GM12878 (cell line): ENCODE data around the gene BIRC5. TPM values are rescaled to one million over a fixed set of nuclear protein-coding genes. Genes with fewer than 3 reads are reported as not detected.

ENCODE experiments used
- ATAC-seq: fragments of 200-7000 bp; cut with Tn5 transposase; 3 replicates; pipeline ENCODE4 v1.9.1; 2020; ENCODE audit warnings: mild to moderate bottlenecking, moderate library complexity
- BruUV-seq: library from RNA; stranded (reverse); fragments of 400-500 nt; replicated peaks from 2 replicates; lab custom pipeline; 2021; lab: Mats Ljungman, UMichigan
- CTCF ChIA-PET: fragments of 300-600 bp; sonication (Branson Sonifier 250); formaldehyde crosslinking; extraction: SDS; loops from one replicate; lab custom pipeline; 2021; ENCODE audit warnings: inconsistent platforms; lab: Yijun Ruan, JAX
- POLR2A ChIA-PET: fragments of 350-600 bp; formaldehyde crosslinking; extraction: SDS; loops from one replicate; lab custom pipeline; 2021; ENCODE audit warnings: inconsistent platforms; lab: Charles Lee
- RAD21 ChIA-PET: fragments of 300-600 bp; sonication (Branson Sonifier 250); formaldehyde crosslinking; loops from one replicate; lab custom pipeline; 2023; ENCODE audit warnings: antibody characterized with exemption; ENCODE audit not compliant: unreplicated experiment; lab: Charles Lee
- SMC1A ChIA-PET: fragments of 300-600 bp; sonication (Branson Sonifier 250); formaldehyde crosslinking; loops from one replicate; lab custom pipeline; 2023; ENCODE audit not compliant: unreplicated experiment, uncharacterized antibody; lab: Charles Lee
- DNase-seq: peaks from one replicate; pipeline ENCODE4 v3.0.0-alpha.2; 2011; ENCODE audit warnings: low read depth, low spot score
- FAIRE-seq: peaks from 3 replicates; lab custom pipeline; 2011; peaks lifted over from hg19 to GRCh38; lab: Jason Lieb, UNC
- H2AFZ ChIP-seq: 2 replicates; pipeline ENCODE4 v1.6.0; 2011; ENCODE audit warnings: low read depth, low read length, control low read depth; ENCODE audit not compliant: control insufficient read depth
- H3K27ac ChIP-seq: 2 replicates; pipeline ENCODE4 v1.5.1; 2011; ENCODE audit warnings: control low read depth; ENCODE audit not compliant: control insufficient read depth, insufficient read depth
- H3K27me3 ChIP-seq, 2 experiments: replicated peaks in 1 of 2; 2 replicates each; pipeline versions ENCODE4 v1.6.0 to v1.6.1; 2011; ENCODE audit warnings: low read length in 1 of 2; ENCODE audit not compliant: control insufficient read depth in 2 of 2, insufficient read depth in 2 of 2
- H3K36me3 ChIP-seq, 2 experiments: 2 replicates each; pipeline ENCODE4 v1.5.1; 2011; ENCODE audit warnings: low read length in 1 of 2; ENCODE audit not compliant: control insufficient read depth in 2 of 2, insufficient read depth in 2 of 2
- H3K4me1 ChIP-seq: 2 replicates; pipeline ENCODE4 v1.6.1; 2011; ENCODE audit warnings: mild to moderate bottlenecking, low read length, moderate library complexity, mixed read lengths; ENCODE audit not compliant: control insufficient read depth, insufficient read depth
- H3K4me2 ChIP-seq: 2 replicates; pipeline ENCODE4 v1.6.0; 2011; ENCODE audit warnings: control low read depth; ENCODE audit not compliant: control insufficient read depth, insufficient read depth
- H3K4me3 ChIP-seq: fragments of 200-600 bp; sonication (generic); 2 replicates; pipeline ENCODE4 v1.5.1; 2016
- H3K79me2 ChIP-seq: 2 replicates; pipeline ENCODE4 v1.6.0; 2011; ENCODE audit warnings: low read length; ENCODE audit not compliant: control insufficient read depth, insufficient read depth
- H3K9ac ChIP-seq: 2 replicates; pipeline ENCODE4 v1.8.0; 2011; ENCODE audit warnings: low read length, control low read depth, mixed read lengths; ENCODE audit not compliant: control insufficient read depth, insufficient read depth
- H3K9me3 ChIP-seq: replicated peaks from 3 replicates; pipeline ENCODE4 v1.5.1; 2011; ENCODE audit warnings: mild to moderate bottlenecking, low read length; ENCODE audit not compliant: control insufficient read depth, insufficient read depth
- H4K20me1 ChIP-seq: 2 replicates; pipeline ENCODE4 v1.6.0; 2011; ENCODE audit not compliant: control insufficient read depth, insufficient read depth
- CREB1 ChIP-seq: IDR thresholded peaks from 2 replicates; pipeline ENCODE4 v1.6.1; 2012; ENCODE audit warnings: low read depth, mild to moderate bottlenecking, inconsistent platforms
- ETV6 ChIP-seq, 2 experiments: fragments of 450-650 bp in 1 of 2; IDR thresholded peaks in 1 of 2; conservative IDR thresholded peaks in 1 of 2; 2 replicates each; pipeline ENCODE4 v1.6.1; 2014; ENCODE audit warnings: antibody characterized with exemption in 1 of 2, borderline replicate concordance in 1 of 2, low read depth in 1 of 2, mild to moderate bottlenecking in 1 of 2, moderate library complexity in 1 of 2
- MEF2A ChIP-seq: IDR thresholded peaks from 2 replicates; pipeline ENCODE4 v1.6.1; 2011; ENCODE audit warnings: low read depth, mild to moderate bottlenecking, low read length, moderate library complexity; ENCODE audit not compliant: insufficient read depth
- MTA3 ChIP-seq: IDR thresholded peaks from 2 replicates; pipeline ENCODE4 v1.6.1; 2012; ENCODE audit warnings: low read length, inconsistent platforms, borderline replicate concordance
- PAX8 ChIP-seq: fragments of 450-650 bp; IDR thresholded peaks from 2 replicates; pipeline ENCODE4 v1.6.1; 2017; ENCODE audit warnings: mild to moderate bottlenecking, moderate library complexity
- RAD51 ChIP-seq: fragments of 450-650 bp; IDR thresholded peaks from 2 replicates; pipeline ENCODE4 v1.6.1; 2016; ENCODE audit warnings: moderate library complexity, mild to moderate bottlenecking, inconsistent platforms
- RCOR1 ChIP-seq: conservative IDR thresholded peaks from 2 replicates; pipeline ENCODE4 v1.6.1; 2012; ENCODE audit warnings: low read depth, low read length, improper control_type of control experiment
- RFX5 ChIP-seq: IDR thresholded peaks from 2 replicates; pipeline ENCODE4 v1.6.1; 2011; ENCODE audit warnings: low read depth, low read length, improper control_type of control experiment
- RUNX3 ChIP-seq: IDR thresholded peaks from 2 replicates; pipeline ENCODE4 v1.6.1; 2012; ENCODE audit warnings: low read length, inconsistent platforms
- TCF7 ChIP-seq: IDR thresholded peaks from 2 replicates; pipeline ENCODE4 v1.6.1; 2014; ENCODE audit warnings: antibody characterized with exemption, borderline replicate concordance
- WRNIP1 ChIP-seq: IDR thresholded peaks from 2 replicates; pipeline ENCODE4 v1.6.1; 2011; ENCODE audit warnings: low read depth, low read length, improper control_type of control experiment, borderline replicate concordance
- YBX1 ChIP-seq: fragments of 450-650 bp; IDR thresholded peaks from 2 replicates; pipeline ENCODE4 v1.6.1; 2016; ENCODE audit warnings: antibody characterized with exemption
- WGBS: methylation state at CpG from one replicate; pipeline ENCODE4 v1.1.6; 2016; ENCODE audit warnings: low lambda C conversion rate; ENCODE audit not compliant: insufficient replicate concordance, insufficient coverage; ENCODE audit errors: missing lambda C conversion rate; 5-methylcytosine and 5-hydroxymethylcytosine counted together
- in situ Hi-C: fragments of 300-500 bp; cut with MboI; formaldehyde crosslinking; loops from 9 replicates; pipeline ENCODE4 v1.14.3; 2018; ENCODE audit warnings: mixed read lengths
- intact Hi-C: fragments of 100-400 bp; cut with micrococcal nuclease; formaldehyde crosslinking; loops from one replicate; pipeline ENCODE4 v1.14.2; 2022; ENCODE audit not compliant: unreplicated experiment
- polyA plus RNA-seq, 11 experiments: library from polyadenylated mRNA; depleted of rRNA in 4 of 11; unstranded in 6 of 11; stranded (reverse) in 5 of 11; fragments of >200 nt; fragmentation: Nextera tagmentation in 4 of 11; fragmentation: Illumina TruSeq in 1 of 11; extraction: Ambion mirVana in 4 of 11; extraction: Trizol in 1 of 11; gene quantifications; 1 replicate in 1 of 11; 2 replicates in 10 of 11; pipeline versions ENCODE4 v1.2.1 to v1.2.3, GENCODE V29; 2011 to 2016; ENCODE audit warnings: inconsistent platforms in 2 of 11, missing spikeins in 2 of 11, low read depth in 1 of 11
- total RNA-seq, 4 experiments: library from RNA; depleted of rRNA in 3 of 4; stranded (reverse); fragments of >200 nt in 3 of 4; fragmentation: Illumina TruSeq in 1 of 4; extraction: Trizol in 1 of 4; gene quantifications; 2 replicates each; pipeline versions ENCODE4 v1.2.1 to v1.2.3, GENCODE V29; 2013 to 2021
- TF ChIP-seq, protein P1 (sequence below): IDR thresholded peaks from 2 replicates; pipeline ENCODE4 v1.6.1; 2011; ENCODE audit warnings: low read depth, mild to moderate bottlenecking, low read length, moderate library complexity, borderline replicate concordance; ENCODE audit errors: extremely low read depth
- TF ChIP-seq, protein P2 (sequence below), 3 experiments: IDR thresholded peaks in 2 of 3; conservative IDR thresholded peaks in 1 of 3; 2 replicates each; pipeline ENCODE4 v1.5.1; 2011; ENCODE audit warnings: low read depth in 3 of 3, low read length in 3 of 3, mild to moderate bottlenecking in 3 of 3, control low read depth in 2 of 3, moderate library complexity in 2 of 3, inconsistent platforms in 1 of 3, mixed read lengths in 1 of 3; ENCODE audit not compliant: control insufficient read depth in 2 of 3, insufficient read depth in 1 of 3; ENCODE audit errors: extremely low read depth in 1 of 3
- TF ChIP-seq, protein P3 (sequence below): IDR thresholded peaks from 2 replicates; pipeline ENCODE4 v1.6.1; 2012; ENCODE audit warnings: low read depth, low read length, improper control_type of control experiment
- TF ChIP-seq, protein P4 (sequence below): fragments of 450-650 bp; formaldehyde crosslinking; IDR thresholded peaks from 2 replicates; pipeline ENCODE4 v1.5.0; 2022; ENCODE audit warnings: mild to moderate bottlenecking, missing genetic modification characterization

Gene BIRC5
- total and polyA plus RNA-seq, 10 of the 15 experiments (the other 5 are each of a cell fraction or from before 2014, with no cell fraction given), result 41.0 to 175 (median 90.8) TPM

DNA sequence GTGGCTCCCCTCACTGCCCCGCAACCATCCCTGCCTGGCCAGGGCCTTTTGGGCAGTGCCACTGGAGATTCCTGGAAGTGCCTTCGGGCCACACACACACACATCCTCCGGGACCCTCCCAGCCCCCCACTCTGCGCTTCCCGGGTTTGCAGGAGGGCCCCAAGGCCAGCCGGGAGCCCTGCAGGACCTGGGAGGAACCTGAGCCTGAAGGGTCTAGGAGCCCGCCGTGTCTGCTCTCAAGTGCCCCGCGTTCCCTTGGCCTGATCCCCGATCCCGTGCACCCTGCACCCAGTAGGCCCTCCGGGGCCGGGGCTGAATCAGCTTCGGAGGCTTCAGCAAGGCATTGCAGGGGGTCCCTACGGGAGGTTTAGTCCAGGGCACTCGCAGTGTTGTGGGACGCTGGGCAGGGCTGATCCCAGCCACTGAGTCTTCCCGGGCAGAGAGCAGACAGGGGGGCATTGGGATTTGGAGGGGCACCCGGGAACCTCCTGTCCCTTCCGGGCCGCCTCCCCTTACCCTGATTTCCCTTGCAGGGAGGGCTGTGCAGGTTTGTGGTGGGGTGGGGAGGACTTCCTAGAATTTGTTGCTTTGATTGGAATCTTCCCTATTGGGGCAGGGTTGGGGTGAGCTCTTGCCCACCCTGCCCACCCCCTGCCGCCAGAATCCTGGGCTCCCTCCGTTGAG, 54.3 kb downstream of the BIRC5 start:
- WGBS, result 60% methylated on average over 24 of the region's 24 CpGs
- RAD21 ChIA-PET, result interaction anchor here (0.6 kb wide), 1 partner anchor 46 kb away, joined by 3 read pairs; no protein-coding TSS in a partner anchor
- H4K20me1 ChIP-seq, result no peaks in the 10 kb centered on the region
- DNase-seq (no peak), ATAC-seq (no peak), FAIRE-seq (no peak)
- SMC1A ChIA-PET, result interaction anchor here (0.7 kb wide), 1 partner anchor 154 kb away, joined by 3 read pairs; no protein-coding TSS in a partner anchor
- no TSS peak for BruUV-seq
- no peak overlapping the region for H3K4me3 ChIP-seq
- CTCF ChIA-PET, result interaction anchor here (1.5 kb wide), 1 partner anchor 184 kb away, joined by 3 read pairs; no protein-coding TSS in a partner anchor
- no peak overlapping the region for H3K27ac ChIP-seq
- no peak overlapping the region for H3K9ac ChIP-seq
- POLR2A ChIA-PET, result no interaction called here
- H3K4me2 ChIP-seq, result no peak overlapping the region
- H3K9me3 ChIP-seq, result no peaks in the 10 kb centered on the region
- peaks cover 3 to 5% of the 10 kb centered on the region in 2 experiments; a peak in 3 of 4 replicates for H3K27me3 ChIP-seq
- H3K36me3 ChIP-seq, result no peaks in the 10 kb centered on the region
- intact Hi-C loops (no loop called here), in situ Hi-C loops (no loop called here)
- no peak overlapping the region for H2AFZ ChIP-seq
- no peaks in the 10 kb centered on the region for H3K79me2 ChIP-seq
- H3K4me1 ChIP-seq, result peaks cover 11% of the 10 kb centered on the region
- TF ChIP-seq, protein P1, sequence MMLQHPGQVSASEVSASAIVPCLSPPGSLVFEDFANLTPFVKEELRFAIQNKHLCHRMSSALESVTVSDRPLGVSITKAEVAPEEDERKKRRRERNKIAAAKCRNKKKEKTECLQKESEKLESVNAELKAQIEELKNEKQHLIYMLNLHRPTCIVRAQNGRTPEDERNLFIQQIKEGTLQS, result no peak
- TF ChIP-seq MTA3 (no peak), PAX8 (no peak), YBX1 (no peak), RCOR1 (no peak), WRNIP1 (no peak), RFX5 (no peak), ETV6 (conservative IDR thresholded peaks at IDR 0.05 in 1 of 2, IDR thresholded peaks at IDR 0.05 in 1 of 2; ENCODE audit: borderline replicate concordance in 1 of 2, low read depth in 1 of 2) (no peak), RAD51 (no peak), CREB1 (no peak), RUNX3 (no peak), TCF7 (no peak), MEF2A (no peak)
- TF ChIP-seq, protein P2, sequence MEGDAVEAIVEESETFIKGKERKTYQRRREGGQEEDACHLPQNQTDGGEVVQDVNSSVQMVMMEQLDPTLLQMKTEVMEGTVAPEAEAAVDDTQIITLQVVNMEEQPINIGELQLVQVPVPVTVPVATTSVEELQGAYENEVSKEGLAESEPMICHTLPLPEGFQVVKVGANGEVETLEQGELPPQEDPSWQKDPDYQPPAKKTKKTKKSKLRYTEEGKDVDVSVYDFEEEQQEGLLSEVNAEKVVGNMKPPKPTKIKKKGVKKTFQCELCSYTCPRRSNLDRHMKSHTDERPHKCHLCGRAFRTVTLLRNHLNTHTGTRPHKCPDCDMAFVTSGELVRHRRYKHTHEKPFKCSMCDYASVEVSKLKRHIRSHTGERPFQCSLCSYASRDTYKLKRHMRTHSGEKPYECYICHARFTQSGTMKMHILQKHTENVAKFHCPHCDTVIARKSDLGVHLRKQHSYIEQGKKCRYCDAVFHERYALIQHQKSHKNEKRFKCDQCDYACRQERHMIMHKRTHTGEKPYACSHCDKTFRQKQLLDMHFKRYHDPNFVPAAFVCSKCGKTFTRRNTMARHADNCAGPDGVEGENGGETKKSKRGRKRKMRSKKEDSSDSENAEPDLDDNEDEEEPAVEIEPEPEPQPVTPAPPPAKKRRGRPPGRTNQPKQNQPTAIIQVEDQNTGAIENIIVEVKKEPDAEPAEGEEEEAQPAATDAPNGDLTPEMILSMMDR (IDR thresholded peaks at IDR 0.05 in 2 of 3, conservative IDR thresholded peaks at IDR 0.05 in 1 of 3; ENCODE audit: control insufficient read depth in 2 of 3, extremely low read depth in 1 of 3, insufficient read depth in 1 of 3, low read depth in 3 of 3, low read length in 3 of 3), result no peak
- TF ChIP-seq, protein P3, sequence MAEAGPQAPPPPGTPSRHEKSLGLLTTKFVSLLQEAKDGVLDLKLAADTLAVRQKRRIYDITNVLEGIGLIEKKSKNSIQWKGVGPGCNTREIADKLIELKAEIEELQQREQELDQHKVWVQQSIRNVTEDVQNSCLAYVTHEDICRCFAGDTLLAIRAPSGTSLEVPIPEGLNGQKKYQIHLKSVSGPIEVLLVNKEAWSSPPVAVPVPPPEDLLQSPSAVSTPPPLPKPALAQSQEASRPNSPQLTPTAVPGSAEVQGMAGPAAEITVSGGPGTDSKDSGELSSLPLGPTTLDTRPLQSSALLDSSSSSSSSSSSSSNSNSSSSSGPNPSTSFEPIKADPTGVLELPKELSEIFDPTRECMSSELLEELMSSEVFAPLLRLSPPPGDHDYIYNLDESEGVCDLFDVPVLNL, result no peak
- TF ChIP-seq, protein P4, sequence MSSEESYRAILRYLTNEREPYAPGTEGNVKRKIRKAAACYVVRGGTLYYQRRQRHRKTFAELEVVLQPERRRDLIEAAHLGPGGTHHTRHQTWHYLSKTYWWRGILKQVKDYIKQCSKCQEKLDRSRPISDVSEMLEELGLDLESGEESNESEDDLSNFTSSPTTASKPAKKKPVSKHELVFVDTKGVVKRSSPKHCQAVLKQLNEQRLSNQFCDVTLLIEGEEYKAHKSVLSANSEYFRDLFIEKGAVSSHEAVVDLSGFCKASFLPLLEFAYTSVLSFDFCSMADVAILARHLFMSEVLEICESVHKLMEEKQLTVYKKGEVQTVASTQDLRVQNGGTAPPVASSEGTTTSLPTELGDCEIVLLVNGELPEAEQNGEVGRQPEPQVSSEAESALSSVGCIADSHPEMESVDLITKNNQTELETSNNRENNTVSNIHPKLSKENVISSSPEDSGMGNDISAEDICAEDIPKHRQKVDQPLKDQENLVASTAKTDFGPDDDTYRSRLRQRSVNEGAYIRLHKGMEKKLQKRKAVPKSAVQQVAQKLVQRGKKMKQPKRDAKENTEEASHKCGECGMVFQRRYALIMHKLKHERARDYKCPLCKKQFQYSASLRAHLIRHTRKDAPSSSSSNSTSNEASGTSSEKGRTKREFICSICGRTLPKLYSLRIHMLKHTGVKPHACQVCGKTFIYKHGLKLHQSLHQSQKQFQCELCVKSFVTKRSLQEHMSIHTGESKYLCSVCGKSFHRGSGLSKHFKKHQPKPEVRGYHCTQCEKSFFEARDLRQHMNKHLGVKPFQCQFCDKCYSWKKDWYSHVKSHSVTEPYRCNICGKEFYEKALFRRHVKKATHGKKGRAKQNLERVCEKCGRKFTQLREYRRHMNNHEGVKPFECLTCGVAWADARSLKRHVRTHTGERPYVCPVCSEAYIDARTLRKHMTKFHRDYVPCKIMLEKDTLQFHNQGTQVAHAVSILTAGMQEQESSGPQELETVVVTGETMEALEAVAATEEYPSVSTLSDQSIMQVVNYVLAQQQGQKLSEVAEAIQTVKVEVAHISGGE, result no peak
